ENCODE measurements around the gene TBL1Y. TPM values are rescaled to one million over a fixed set of nuclear protein-coding genes. Genes with fewer than 3 reads are reported as not detected.

Gene TBL1Y
- total and polyA plus RNA-seq, 2 of the 4 experiments (the other 2 are of a cell fraction) = not detected

GRCh38 chrY:6987811-6988210 is 77.3 kb downstream of the TBL1Y start:
- Histone ChIP-seq H3K9me1 (ENCODE audit: insufficient read depth, low read length) (no peaks in the 10 kb centered on the region), H3K27ac (ENCODE audit: insufficient read depth, low read length) (no peak overlapping the region), H4K5ac (ENCODE audit: low read depth, low read length) (no peak overlapping the region), H2BK5ac (ENCODE audit: low read depth, low read length, poor library complexity, severe bottlenecking) (no peak overlapping the region), H3K4ac (ENCODE audit: low read depth, low read length) (no peak overlapping the region), H4K8ac (ENCODE audit: low read depth in 2 of 2, low read length in 2 of 2) (no peak overlapping the region), H3K9me3 (ENCODE audit: control insufficient read depth, insufficient read depth, low read length) (no peaks in the 10 kb centered on the region), H2AK5ac (ENCODE audit: low read depth, low read length) (no peak overlapping the region), H2BK120ac (ENCODE audit: low read depth, low read length) (no peak overlapping the region), H3K14ac (replicated peaks; ENCODE audit: low read depth, low read length) (no peak overlapping the region), H2BK15ac (ENCODE audit: low read depth, low read length) (no peak overlapping the region), H4K20me1 (ENCODE audit: insufficient read depth, low read length) (no peaks in the 10 kb centered on the region), H3K56ac (ENCODE audit: extremely low read depth, insufficient read depth, low read length) (no peak overlapping the region), H3K4me1 (ENCODE audit: control insufficient read depth, insufficient read depth, low read length) (no peaks in the 10 kb centered on the region), H2AK9ac (replicated peaks; ENCODE audit: low read depth, low read length, poor library complexity) (no peak overlapping the region), H3K23ac (ENCODE audit: low read depth, low read length) (no peak overlapping the region), H4K91ac (ENCODE audit: insufficient read depth, low read depth, low read length) (no peak overlapping the region), H3K36me3 (ENCODE audit: control insufficient read depth, insufficient read depth, low read length) (no peaks in the 10 kb centered on the region), H3K9ac (ENCODE audit: low read depth, low read length) (no peak overlapping the region), H3K27me3 (ENCODE audit: control insufficient read depth, insufficient read depth, low read length) (no peaks in the 10 kb centered on the region), H3K18ac (ENCODE audit: low read depth, low read length) (no peak overlapping the region), H3K79me1 (ENCODE audit: low read depth in 1 of 2, low read length in 2 of 2) (no peaks in the 10 kb centered on the region), H3K4me3 (ENCODE audit: insufficient read depth, low read depth, low read length) (no peak overlapping the region), H2AFZ (replicated peaks; ENCODE audit: low read length, poor library complexity) (no peak overlapping the region), H3K4me2 (ENCODE audit: low read depth, low read length) (no peak overlapping the region), H2BK20ac (ENCODE audit: low read depth, low read length) (no peak overlapping the region)
- no TSS peak for BruUV-seq (replicated peaks)
- WGBS, 2 experiments (ENCODE audit: extremely low coverage in 2 of 2, insufficient read length in 1 of 2) = no CpG with 5 or more reads among the region's 1 CpG
- ATAC-seq (ENCODE audit: low read depth) = no peak
- intact Hi-C loops (cut with micrococcal nuclease) = no loop called here
- CTCF ChIA-PET = no interaction called here
- dilution Hi-C loops (cut with HindIII; ENCODE audit: low sequenced_read_pairs, unreplicated experiment) = no loop called here
- TF ChIP-seq RFX5 (IDR thresholded peaks at IDR 0.05; ENCODE audit: low read depth, low read length) (no peak), MXI1 (IDR thresholded peaks at IDR 0.05; ENCODE audit: borderline replicate concordance, low read depth, low read length) (no peak), MAZ (IDR thresholded peaks at IDR 0.05; ENCODE audit: borderline replicate concordance, low read depth, low read length) (no peak)
- DNase-seq = no peak
- in situ Hi-C loops (cut with MboI; ENCODE audit: low sequenced_read_pairs) = no loop called here
- POLR2A ChIA-PET (ENCODE audit: unreplicated experiment) = no interaction called here

Data from IMR-90 (cell line).